K562 (cell line): ENCODE results near the gene TREX2. TPM values are rescaled to one million over a fixed set of nuclear protein-coding genes. Genes with fewer than 3 reads are reported as not detected.

ENCODE experiments used
- GATAD2A ChIP-seq: fragments of 450-650 bp; IDR thresholded peaks from 2 replicates; pipeline ENCODE4 v1.6.1; 2017
- KDM4B ChIP-seq, 2 experiments: fragments of 450-650 bp in 1 of 2; sonication (generic) in 1 of 2; IDR thresholded peaks; 2 replicates each; pipeline ENCODE4 v1.6.1; 2016 to 2017; ENCODE audit warnings: borderline replicate concordance in 2 of 2, antibody characterized with exemption in 1 of 2, low read depth in 1 of 2, mild to moderate bottlenecking in 1 of 2
- NCOA1 ChIP-seq: fragments of 450-650 bp; IDR thresholded peaks from 2 replicates; pipeline ENCODE4 v1.6.1; 2016; ENCODE audit warnings: low read depth
- RERE ChIP-seq: sonication (generic); formaldehyde crosslinking; IDR thresholded peaks from 2 replicates; pipeline ENCODE4 v1.8.0; 2023; ENCODE audit warnings: missing genetic modification reagents, mild to moderate bottlenecking, borderline replicate concordance
- TCFL5 ChIP-seq: fragments of 250-450 bp; sonication (Bioruptor Pico); conservative IDR thresholded peaks from 2 replicates; pipeline ENCODE4 v1.6.1; 2021; ENCODE audit warnings: mild to moderate bottlenecking, moderate library complexity, matching md5 sums
- ZC3H8 ChIP-seq: fragments of 450-650 bp; IDR thresholded peaks from 2 replicates; pipeline ENCODE4 v1.6.1; 2017
- ZNF408 ChIP-seq: fragments of 250-450 bp; sonication (Bioruptor Pico); IDR thresholded peaks from 2 replicates; pipeline ENCODE4 v1.4.0; 2020; ENCODE audit warnings: low read depth, mild to moderate bottlenecking, moderate library complexity
- ZNF695 ChIP-seq: fragments of 450-650 bp; formaldehyde crosslinking; IDR thresholded peaks from 2 replicates; pipeline ENCODE4 v1.4.0; 2020; ENCODE audit warnings: mild to moderate bottlenecking, moderate library complexity
- polyA plus RNA-seq, 8 experiments: library from polyadenylated mRNA; depleted of rRNA in 4 of 8; stranded (reverse) in 5 of 8; unstranded in 3 of 8; fragments of >200 nt; fragmentation: Nextera tagmentation in 2 of 8; fragmentation: Illumina TruSeq in 1 of 8; extraction: Ambion mirVana in 2 of 8; extraction: Trizol in 1 of 8; gene quantifications; 2 replicates each; pipeline versions ENCODE4 v1.2.1 to v1.2.3, GENCODE V29; 2011 to 2014; ENCODE audit warnings: inconsistent platforms in 1 of 8, missing spikeins in 1 of 8
- total RNA-seq, 7 experiments: library from RNA; depleted of rRNA in 6 of 7; stranded (reverse); fragments of >200 nt in 6 of 7; fragmentation: Illumina TruSeq in 2 of 7; extraction: Trizol in 2 of 7; gene quantifications; 2 replicates each; pipeline versions ENCODE4 v1.2.1 to v1.2.3, GENCODE V29; 2011 to 2021; ENCODE audit warnings: low replicate concordance in 1 of 7

Gene TREX2
- total and polyA plus RNA-seq, 9 of the 15 experiments (the other 6 are each of a cell fraction or from before 2014, with no cell fraction given) = 0.07 to 1.5 (median 0.33) TPM; not detected in 2

- TF ChIP-seq RERE (CRISPR knock-in tag) (no peak), ZC3H8 (no peak), NCOA1 (no peak), TCFL5 (CRISPR knock-in tag) (no peak), GATAD2A (no peak), ZNF408 (CRISPR knock-in tag) (no peak), ZNF695 (no peak), KDM4B (IDR thresholded peaks at IDR 0.05; ENCODE audit: borderline replicate concordance in 2 of 2, low read depth in 1 of 2) (no peak)
- TF ChIP-seq, all 486 proteins: peak for 0
Measured at GRCh38 chrX:153491918-153492317, 46.1 kb upstream of the TREX2 start (continued).
